A673 (cell line): Measurements from ENCODE around the gene YWHAQ. TPM values are rescaled to one million over a fixed set of nuclear protein-coding genes. Genes with fewer than 3 reads are reported as not detected.

Experiments used
- BruUV-seq: library from RNA; stranded (reverse); fragments of 400-500 nt; replicated peaks from 2 replicates; lab custom pipeline; 2021; lab: Mats Ljungman, UMichigan
- CTCF ChIA-PET: fragments of 300-600 bp; sonication (Branson Sonifier 250); formaldehyde crosslinking; loops from one replicate; lab custom pipeline; 2022; ENCODE audit warnings: antibody characterized with exemption; lab: Charles Lee
- POLR2A ChIA-PET: fragments of 300-600 bp; sonication (Branson Sonifier 250); formaldehyde crosslinking; loops from one replicate; lab custom pipeline; 2022; ENCODE audit warnings: antibody characterized with exemption; ENCODE audit not compliant: low non-redundant PET; lab: Charles Lee
- DNase-seq: peaks from one replicate; pipeline ENCODE4 v3.0.0-alpha.2; 2015; ENCODE audit warnings: low spot score
- H3K27ac ChIP-seq: fragments of 200-600 bp; sonication (generic); 2 replicates; pipeline ENCODE4 v1.5.1; 2016; ENCODE audit warnings: mixed run types, low read depth, mild to moderate bottlenecking, mixed read lengths, antibody characterized with exemption, low read length; ENCODE audit not compliant: poor library complexity, severe bottlenecking
- H3K27me3 ChIP-seq: fragments of 200-600 bp; sonication (generic); replicated peaks from 2 replicates; pipeline ENCODE4 v1.6.1; 2017; ENCODE audit warnings: mixed run types, low read depth, mild to moderate bottlenecking, mixed read lengths, antibody characterized with exemption, low read length; ENCODE audit not compliant: insufficient read depth, poor library complexity
- H3K36me3 ChIP-seq: fragments of 200-600 bp; sonication (generic); 2 replicates; pipeline ENCODE4 v1.6.1; 2016; ENCODE audit warnings: mixed run types, mild to moderate bottlenecking, mixed read lengths, antibody characterized with exemption, low read length; ENCODE audit not compliant: insufficient read depth, poor library complexity, severe bottlenecking
- H3K4me1 ChIP-seq: fragments of 200-600 bp; sonication (generic); 2 replicates; pipeline ENCODE4 v1.6.1; 2017; ENCODE audit warnings: mixed run types, mild to moderate bottlenecking, mixed read lengths, antibody characterized with exemption, low read length; ENCODE audit not compliant: insufficient read depth, poor library complexity, severe bottlenecking
- H3K4me3 ChIP-seq: fragments of 200-600 bp; sonication (generic); 2 replicates; pipeline ENCODE4 v1.5.1; 2016; ENCODE audit warnings: low read depth, mixed run types, mild to moderate bottlenecking, mixed read lengths, low read length; ENCODE audit not compliant: poor library complexity, severe bottlenecking
- H3K9me3 ChIP-seq: fragments of 200-600 bp; sonication (generic); 2 replicates; pipeline ENCODE4 v1.6.1; 2016; ENCODE audit warnings: mixed run types, low read depth, mild to moderate bottlenecking, mixed read lengths, antibody characterized with exemption, low read length; ENCODE audit not compliant: poor library complexity, severe bottlenecking
- EZH2 ChIP-seq: fragments of 200-600 bp; sonication (generic); IDR thresholded peaks from 2 replicates; pipeline ENCODE4 v1.6.1; 2017; ENCODE audit warnings: borderline replicate concordance, low read depth, mild to moderate bottlenecking, mixed read lengths, antibody characterized with exemption, low read length; ENCODE audit not compliant: poor library complexity, severe bottlenecking
- intact Hi-C: fragments of 100-400 bp; cut with micrococcal nuclease; formaldehyde crosslinking; loops from one replicate; pipeline ENCODE4 v1.10.0; 2022; ENCODE audit not compliant: unreplicated experiment
- total RNA-seq: library from RNA; stranded (reverse); gene quantifications from 2 replicates; pipeline ENCODE4 v1.2.3, GENCODE V29; 2021
- TF ChIP-seq, protein P1 (sequence below): fragments of 300-800, 200-600 bp; sonication (generic); conservative IDR thresholded peaks from 2 replicates; pipeline ENCODE4 v1.5.1; 2017; ENCODE audit warnings: low read depth, mild to moderate bottlenecking, antibody characterized with exemption, low read length, moderate library complexity, mixed read lengths

The YWHAQ gene
- total RNA-seq, 1 experiment from 2014 or later: 533 TPM

- CTCF ChIA-PET: no interaction called here
- no peak overlapping the region for H3K4me3 ChIP-seq
- no peaks in the 10 kb centered on the region for H3K9me3 ChIP-seq
- no TSS peak for BruUV-seq
- DNase-seq: no peak
- intact Hi-C loops: no loop called here
- no peak overlapping the region for H3K27ac ChIP-seq
- POLR2A ChIA-PET: no interaction called here
- H3K27me3 ChIP-seq: no peaks in the 10 kb centered on the region
- H3K36me3 ChIP-seq: no peaks in the 10 kb centered on the region
- no peaks in the 10 kb centered on the region for H3K4me1 ChIP-seq
- TF ChIP-seq, protein P1, sequence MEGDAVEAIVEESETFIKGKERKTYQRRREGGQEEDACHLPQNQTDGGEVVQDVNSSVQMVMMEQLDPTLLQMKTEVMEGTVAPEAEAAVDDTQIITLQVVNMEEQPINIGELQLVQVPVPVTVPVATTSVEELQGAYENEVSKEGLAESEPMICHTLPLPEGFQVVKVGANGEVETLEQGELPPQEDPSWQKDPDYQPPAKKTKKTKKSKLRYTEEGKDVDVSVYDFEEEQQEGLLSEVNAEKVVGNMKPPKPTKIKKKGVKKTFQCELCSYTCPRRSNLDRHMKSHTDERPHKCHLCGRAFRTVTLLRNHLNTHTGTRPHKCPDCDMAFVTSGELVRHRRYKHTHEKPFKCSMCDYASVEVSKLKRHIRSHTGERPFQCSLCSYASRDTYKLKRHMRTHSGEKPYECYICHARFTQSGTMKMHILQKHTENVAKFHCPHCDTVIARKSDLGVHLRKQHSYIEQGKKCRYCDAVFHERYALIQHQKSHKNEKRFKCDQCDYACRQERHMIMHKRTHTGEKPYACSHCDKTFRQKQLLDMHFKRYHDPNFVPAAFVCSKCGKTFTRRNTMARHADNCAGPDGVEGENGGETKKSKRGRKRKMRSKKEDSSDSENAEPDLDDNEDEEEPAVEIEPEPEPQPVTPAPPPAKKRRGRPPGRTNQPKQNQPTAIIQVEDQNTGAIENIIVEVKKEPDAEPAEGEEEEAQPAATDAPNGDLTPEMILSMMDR: no peak
- TF ChIP-seq EZH2: no peak
Measured at GRCh38 chr2:9644021-9644420, 13.2 kb upstream of the YWHAQ start.

DNA sequence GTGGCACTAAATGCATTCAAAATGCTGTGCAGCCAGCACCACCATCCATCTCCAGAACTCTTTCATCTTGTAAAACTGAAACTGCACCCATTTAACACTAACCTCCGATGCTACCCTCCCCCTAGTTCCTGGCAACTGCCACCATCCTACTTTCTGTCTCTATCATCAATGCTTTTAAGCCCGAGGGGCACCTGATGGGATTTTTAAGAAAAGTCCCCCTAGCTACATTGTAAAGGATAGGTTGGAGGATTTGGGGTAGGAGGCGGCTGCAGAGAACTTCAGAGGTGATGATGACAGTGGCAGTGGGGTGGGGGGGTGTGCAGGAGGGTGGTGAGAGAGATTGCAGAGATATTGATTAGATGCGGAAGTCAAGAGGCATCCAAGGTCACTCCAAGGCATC, 10.8 kb upstream of the YWHAQ start:
- no peaks in the 10 kb centered on the region for H3K9me3 ChIP-seq
- H3K27ac ChIP-seq: no peak overlapping the region
- no peaks in the 10 kb centered on the region for H3K27me3 ChIP-seq
- H3K4me3 ChIP-seq: no peak overlapping the region
- no TSS peak for BruUV-seq
- CTCF ChIA-PET: no interaction called here
- no peak for DNase-seq
- TF ChIP-seq EZH2: no peak
- TF ChIP-seq, protein P1: no peak
- H3K4me1 ChIP-seq: no peaks in the 10 kb centered on the region
- intact Hi-C loops: no loop called here
- no peaks in the 10 kb centered on the region for H3K36me3 ChIP-seq
- POLR2A ChIA-PET: no interaction called here

GRCh38 chr2:9640403-9641104, 9.8 kb upstream of the YWHAQ start:
- no peak for DNase-seq
- H3K4me1 ChIP-seq: no peaks in the 10 kb centered on the region
- ChIA-PET POLR2A (no interaction called here), CTCF (no interaction called here)
- H3K27ac ChIP-seq: no peak overlapping the region
- intact Hi-C loops: no loop called here
- H3K4me3 ChIP-seq: no peak overlapping the region
- H3K9me3 ChIP-seq: no peaks in the 10 kb centered on the region
- no TSS peak for BruUV-seq
- TF ChIP-seq, protein P1: no peak
- TF ChIP-seq EZH2: no peak
- H3K27me3 ChIP-seq: no peaks in the 10 kb centered on the region
- no peaks in the 10 kb centered on the region for H3K36me3 ChIP-seq
